BE2C (cell line): Measurements from ENCODE around the gene PSME3IP1.

ENCODE experiments used
- DNase-seq: peaks from one replicate; pipeline ENCODE4 v3.0.0-alpha.2; 2020
- H3K27me3 ChIP-seq: fragments of 250-450 bp; sonication (Bioruptor Pico); 2 replicates; pipeline ENCODE4 v1.5.1; 2020; ENCODE audit warnings: mild to moderate bottlenecking
- H3K36me3 ChIP-seq: fragments of 250-450 bp; sonication (Bioruptor Pico); 2 replicates; pipeline ENCODE4 v1.5.1; 2020; ENCODE audit warnings: mild to moderate bottlenecking
- H3K4me1 ChIP-seq: fragments of 250-450 bp; sonication (Bioruptor Pico); 2 replicates; pipeline ENCODE4 v1.5.1; 2020
- H3K4me3 ChIP-seq: 2 replicates; pipeline ENCODE4 v1.5.1; 2011; ENCODE audit warnings: low read depth, low read length
- H3K9me3 ChIP-seq: fragments of 250-450 bp; sonication (Bioruptor Pico); 2 replicates; pipeline ENCODE4 v1.5.1; 2020
- TF ChIP-seq, protein P1 (sequence below): IDR thresholded peaks from 2 replicates; pipeline ENCODE4 v1.5.1; 2012; ENCODE audit warnings: mild to moderate bottlenecking, low read depth, low read length

The PSME3IP1 gene

DNA sequence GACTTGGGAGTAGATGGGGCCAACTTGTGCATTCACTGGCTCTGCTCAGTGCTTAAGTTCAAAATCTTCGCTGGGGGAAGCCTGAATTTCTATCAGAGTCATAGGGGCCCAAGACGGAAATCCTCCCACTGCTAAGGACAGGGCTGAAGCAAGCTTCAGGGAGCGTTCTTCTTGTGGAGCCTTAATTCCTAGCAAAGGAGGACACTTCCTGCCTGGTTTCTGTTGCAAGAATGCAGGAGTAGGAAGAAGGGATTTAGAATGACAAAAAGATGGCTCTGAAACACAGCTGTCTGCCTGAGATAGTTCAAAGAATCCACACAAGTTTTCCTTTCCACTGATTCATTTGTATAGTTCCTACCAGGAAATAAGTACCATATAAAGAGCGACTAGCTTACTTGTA, 26.4 kb downstream of the PSME3IP1 start:
- TF ChIP-seq, protein P1, sequence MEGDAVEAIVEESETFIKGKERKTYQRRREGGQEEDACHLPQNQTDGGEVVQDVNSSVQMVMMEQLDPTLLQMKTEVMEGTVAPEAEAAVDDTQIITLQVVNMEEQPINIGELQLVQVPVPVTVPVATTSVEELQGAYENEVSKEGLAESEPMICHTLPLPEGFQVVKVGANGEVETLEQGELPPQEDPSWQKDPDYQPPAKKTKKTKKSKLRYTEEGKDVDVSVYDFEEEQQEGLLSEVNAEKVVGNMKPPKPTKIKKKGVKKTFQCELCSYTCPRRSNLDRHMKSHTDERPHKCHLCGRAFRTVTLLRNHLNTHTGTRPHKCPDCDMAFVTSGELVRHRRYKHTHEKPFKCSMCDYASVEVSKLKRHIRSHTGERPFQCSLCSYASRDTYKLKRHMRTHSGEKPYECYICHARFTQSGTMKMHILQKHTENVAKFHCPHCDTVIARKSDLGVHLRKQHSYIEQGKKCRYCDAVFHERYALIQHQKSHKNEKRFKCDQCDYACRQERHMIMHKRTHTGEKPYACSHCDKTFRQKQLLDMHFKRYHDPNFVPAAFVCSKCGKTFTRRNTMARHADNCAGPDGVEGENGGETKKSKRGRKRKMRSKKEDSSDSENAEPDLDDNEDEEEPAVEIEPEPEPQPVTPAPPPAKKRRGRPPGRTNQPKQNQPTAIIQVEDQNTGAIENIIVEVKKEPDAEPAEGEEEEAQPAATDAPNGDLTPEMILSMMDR = no peak
- Histone ChIP-seq H3K4me3 (no peak overlapping the region), H3K4me1 (no peaks in the 10 kb centered on the region), H3K27me3 (no peaks in the 10 kb centered on the region), H3K9me3 (no peaks in the 10 kb centered on the region), H3K36me3 (peaks cover 69% of the 10 kb centered on the region)
- DNase-seq = no peak

DNA sequence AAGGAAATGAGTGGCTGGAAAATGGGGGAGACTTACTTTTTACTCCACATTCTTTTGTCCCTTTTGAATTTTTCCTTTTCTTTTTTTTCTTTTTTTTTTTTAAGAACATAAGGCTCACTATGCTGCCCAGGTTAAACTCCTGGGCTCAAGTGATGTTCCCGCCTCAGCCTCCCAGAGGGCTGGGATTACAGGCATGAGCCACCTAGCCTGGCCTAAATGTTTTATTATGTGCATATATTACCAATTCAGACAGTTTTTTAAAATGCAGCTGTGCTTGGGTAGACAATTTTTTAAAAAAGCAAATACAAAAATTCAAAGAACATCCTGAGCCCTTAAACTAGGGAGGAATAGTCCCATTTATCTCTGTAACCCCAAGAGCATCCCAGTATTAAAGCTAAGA, 28.3 kb downstream of the PSME3IP1 start:
- DNase-seq = no peak
- H3K4me1 ChIP-seq = no peaks in the 10 kb centered on the region
- TF ChIP-seq, protein P1 = no peak
- no peak overlapping the region for H3K4me3 ChIP-seq
- H3K36me3 ChIP-seq = peaks cover 65% of the 10 kb centered on the region
- H3K9me3 ChIP-seq = no peaks in the 10 kb centered on the region
- H3K27me3 ChIP-seq = no peaks in the 10 kb centered on the region

DNA sequence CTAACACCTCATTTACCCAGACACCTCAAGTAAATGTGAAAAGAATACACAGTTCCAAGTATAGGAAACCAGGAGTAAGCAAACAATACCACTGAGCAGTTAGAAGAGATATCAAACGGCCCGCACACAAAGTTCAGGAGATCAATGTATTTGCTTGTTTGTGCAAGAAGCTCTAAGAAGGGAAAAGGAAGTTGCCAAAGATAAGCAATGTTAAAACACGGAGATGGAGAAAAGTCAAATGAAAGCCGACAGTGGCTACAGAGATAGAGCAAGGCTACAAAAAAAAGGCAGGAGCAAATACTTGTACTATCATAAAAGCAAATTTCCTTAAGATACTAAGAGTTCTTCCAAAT, 29.5 kb downstream of the PSME3IP1 start:
- Histone ChIP-seq H3K9me3 (no peaks in the 10 kb centered on the region), H3K4me3 (no peak overlapping the region), H3K4me1 (no peaks in the 10 kb centered on the region), H3K36me3 (peaks cover 70% of the 10 kb centered on the region), H3K27me3 (no peaks in the 10 kb centered on the region)
- DNase-seq = no peak
- TF ChIP-seq, protein P1 = no peak

GRCh38 chr16:57155702-57156350, 30.0 kb downstream of the PSME3IP1 start:
- H3K4me1 ChIP-seq = no peaks in the 10 kb centered on the region
- no peaks in the 10 kb centered on the region for H3K9me3 ChIP-seq
- H3K27me3 ChIP-seq = no peaks in the 10 kb centered on the region
- TF ChIP-seq, protein P1 = no peak
- no peak overlapping the region for H3K4me3 ChIP-seq
- H3K36me3 ChIP-seq = peaks cover 66% of the 10 kb centered on the region
- no peak for DNase-seq

DNA sequence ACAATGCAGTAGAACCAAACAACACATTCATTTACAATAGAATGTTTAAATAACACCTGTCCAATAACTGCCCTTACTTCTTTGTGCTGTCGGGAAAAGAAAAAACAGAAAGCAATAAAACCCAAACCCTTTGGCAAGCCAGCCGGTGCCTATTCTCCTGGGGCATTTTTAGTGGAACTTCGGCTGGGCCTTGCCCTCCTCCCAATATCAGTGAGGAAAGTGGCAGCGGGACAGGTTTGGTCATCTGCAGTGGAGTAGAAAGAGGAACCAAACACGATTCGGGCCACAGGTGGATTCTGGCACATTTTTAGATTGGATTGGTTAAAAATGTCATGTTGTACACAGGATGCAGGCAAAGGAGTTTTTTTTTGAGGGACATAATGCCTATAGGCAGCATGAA, 32.0 kb downstream of the PSME3IP1 start:
- Histone ChIP-seq H3K27me3 (no peaks in the 10 kb centered on the region), H3K4me3 (no peak overlapping the region), H3K9me3 (no peaks in the 10 kb centered on the region), H3K36me3 (peaks cover 55% of the 10 kb centered on the region), H3K4me1 (no peaks in the 10 kb centered on the region)
- DNase-seq = no peak
- TF ChIP-seq, protein P1 = no peak

DNA sequence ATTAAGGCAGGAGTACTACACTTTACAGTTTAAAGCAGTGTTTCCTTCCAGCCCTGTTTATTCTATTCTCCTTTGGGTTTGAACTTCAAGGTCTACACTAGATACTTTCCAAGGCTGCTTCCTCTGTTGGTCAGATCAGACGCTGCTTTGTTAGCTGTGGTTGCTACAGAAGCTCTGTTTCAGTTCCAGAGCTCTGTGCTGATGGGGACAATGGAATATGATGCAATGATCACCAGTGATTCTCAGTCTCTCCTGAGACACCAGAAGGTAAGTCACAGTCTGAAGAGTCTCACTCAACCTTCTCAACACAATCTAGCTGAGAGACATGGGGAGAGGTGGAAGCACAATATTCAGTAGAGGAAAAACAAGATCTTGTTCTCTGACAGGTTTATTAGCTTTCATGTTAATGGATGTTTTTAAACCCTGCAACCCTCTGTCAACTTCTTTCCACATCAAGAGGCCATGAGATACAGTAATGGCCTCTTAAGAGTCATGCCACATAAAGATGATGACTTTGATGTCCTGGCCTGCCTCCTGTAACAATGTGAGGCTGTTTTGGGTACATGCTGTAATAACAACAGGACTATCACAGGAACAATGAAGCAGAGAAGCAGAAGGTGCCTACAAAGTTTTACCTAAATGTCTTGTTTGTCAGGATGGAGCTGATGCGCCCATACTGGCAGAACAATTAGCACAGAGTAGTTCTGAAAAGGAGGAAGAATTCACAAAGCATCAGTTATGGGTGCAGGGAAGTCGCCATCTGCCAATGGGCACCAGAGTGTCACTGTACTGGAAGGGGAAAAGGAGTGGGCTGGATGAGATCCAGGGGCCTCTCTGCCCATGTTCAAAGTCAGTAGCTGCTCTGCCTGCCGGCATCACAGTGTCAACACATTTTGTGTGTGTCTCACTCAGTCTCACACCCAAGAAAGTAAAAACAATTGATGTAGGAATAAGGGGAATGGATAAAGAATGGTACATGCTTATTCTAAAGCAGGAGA, 33.4 kb downstream of the PSME3IP1 start:
- peaks cover 42% of the 10 kb centered on the region for H3K36me3 ChIP-seq
- no peak for DNase-seq
- TF ChIP-seq, protein P1 = no peak

More for the DNA sequence above, 33.4 kb downstream of the PSME3IP1 start:
- Histone ChIP-seq H3K27me3 (no peaks in the 10 kb centered on the region), H3K4me1 (no peaks in the 10 kb centered on the region), H3K9me3 (no peaks in the 10 kb centered on the region), H3K4me3 (no peak overlapping the region)
